Activated naive CD4-positive, alpha-beta T cell treated with anti-CD3 and anti-CD28 coated beads for 36 hours (primary cell): ENCODE results near the gene HSD17B10. TPM values are rescaled to one million over a fixed set of nuclear protein-coding genes. Genes with fewer than 3 reads are reported as not detected.
"Not testable (repeated sequence)": the region's sequence is repeated elsewhere in the genome, so short reads cannot be mapped to it uniquely, and the experiment has no call there.

Experiments used
- CTCF ChIA-PET: fragments of 350-600 bp; sonication (Branson Sonifier 250); formaldehyde crosslinking; loops from one replicate; lab custom pipeline; 2021; ENCODE audit warnings: antibody characterized with exemption; lab: Charles Lee
- DNase-seq: peaks from one replicate; pipeline ENCODE4 v3.0.0-alpha.2; 2020
- H3K27ac Mint-ChIP-seq: one replicate; pipeline ENCODE4 v1.8.0; 2021; ENCODE audit warnings: mild to moderate bottlenecking, mixed read lengths
- H3K27me3 Mint-ChIP-seq: one replicate; pipeline ENCODE4 v1.8.0; 2021; ENCODE audit warnings: low read depth, mixed read lengths
- H3K36me3 Mint-ChIP-seq: one replicate; pipeline ENCODE4 v1.8.0; 2021; ENCODE audit warnings: low read depth, mixed read lengths
- H3K4me1 Mint-ChIP-seq: one replicate; pipeline ENCODE4 v1.8.0; 2021; ENCODE audit warnings: low read depth, mixed read lengths
- H3K4me3 Mint-ChIP-seq: one replicate; pipeline ENCODE4 v1.8.0; 2021; ENCODE audit warnings: mild to moderate bottlenecking, moderate library complexity, mixed read lengths
- H3K9me3 Mint-ChIP-seq: one replicate; pipeline ENCODE4 v1.8.0; 2021; ENCODE audit warnings: mixed read lengths
- intact Hi-C: fragments of 100-400 bp; cut with micrococcal nuclease; formaldehyde crosslinking; loops from one replicate; pipeline ENCODE4 v1.15.1; 2023
- total RNA-seq, 2 experiments: library from RNA; stranded (reverse); gene quantifications; one replicate each; pipeline ENCODE4 v1.2.3, GENCODE V29; 2021

Gene HSD17B10
- total RNA-seq, 2 experiments from 2014 or later = 69.2 to 75.2 TPM

- CTCF ChIA-PET = no interaction called here
- Mint-ChIP-seq H3K4me1 (peaks cover 12% of the 10 kb centered on the region), H3K27ac (no peak overlapping the region), H3K36me3 (peaks cover 5% of the 10 kb centered on the region), H3K27me3 (no peaks in the 10 kb centered on the region), H3K9me3 (no peaks in the 10 kb centered on the region), H3K4me3 (no peak overlapping the region)
- intact Hi-C loops = no loop called here
- no peak for DNase-seq
Measured at GRCh38 chrX:53430231-53430630, 3.9 kb downstream of the HSD17B10 start.

GRCh38 chrX:53429755-53430154 is 4.4 kb downstream of the HSD17B10 start:
- DNase-seq = no peak
- intact Hi-C loops = no loop called here
- H3K9me3 Mint-ChIP-seq = no peaks in the 10 kb centered on the region
- peaks cover 5% of the 10 kb centered on the region for H3K36me3 Mint-ChIP-seq
- H3K27me3 Mint-ChIP-seq = no peaks in the 10 kb centered on the region
- H3K27ac Mint-ChIP-seq = no peak overlapping the region
- H3K4me1 Mint-ChIP-seq = peaks cover 9% of the 10 kb centered on the region
- CTCF ChIA-PET = no interaction called here
- no peak overlapping the region for H3K4me3 Mint-ChIP-seq

- Mint-ChIP-seq H3K4me1 (peaks cover 26% of the 10 kb centered on the region), H3K4me3 (peak within 1 kb of the TSS; percentile 88), H3K36me3 (peaks cover 14% of the 10 kb centered on the region), H3K9me3 (no peaks in the 10 kb centered on the region), H3K27me3 (no peaks in the 10 kb centered on the region), H3K27ac (peak within 1 kb of the TSS; percentile 97)
- intact Hi-C loops = loop anchor here (1.0 to 5.0 kb wide), 8 partner anchors 11 to 1738 kb away; partner anchors contain the start of genes HSD17B10, KANTR, KDM5C and PHF8
- no peak for DNase-seq
- CTCF ChIA-PET = interaction anchor here (0.6 to 2.2 kb wide), 5 partner anchors 10 to 110 kb away, joined by 4 to 7 read pairs (median 6); no protein-coding TSS in a partner anchor
Measured at GRCh38 chrX:53422861-53423306, 11.3 kb downstream of the HSD17B10 start, which contains the start of gene RIBC1. TSS of gene RIBC1 (plus strand) at chrX:53422873. CDS start at chrX:53426277, 3,404 bp downstream.

GRCh38 chrX:53422086-53422860 is 11.9 kb downstream of the HSD17B10 start, which contains the start of gene SMC1A:
TSS of gene SMC1A (minus strand) at chrX:53422654. CDS start at chrX:53422600, 54 bp downstream.
- CTCF ChIA-PET = interaction anchor here (0.6 to 2.2 kb wide), 5 partner anchors 11 to 109 kb away, joined by 4 to 7 read pairs (median 6); no protein-coding TSS in a partner anchor
- DNase-seq = peak; percentile 97
- no peaks in the 10 kb centered on the region for H3K9me3 Mint-ChIP-seq
- peaks cover 17% of the 10 kb centered on the region for H3K36me3 Mint-ChIP-seq
- H3K4me1 Mint-ChIP-seq = peaks cover 30% of the 10 kb centered on the region
- peak within 1 kb of the TSS; percentile 97 for H3K27ac Mint-ChIP-seq
- no peaks in the 10 kb centered on the region for H3K27me3 Mint-ChIP-seq
- intact Hi-C loops = loop anchor here (1.0 to 5.0 kb wide), 8 partner anchors 12 to 1739 kb away; partner anchors contain the start of genes HSD17B10, KANTR, KDM5C and PHF8
- peak within 1 kb of the TSS; percentile 88 for H3K4me3 Mint-ChIP-seq

GRCh38 chrX:53421772-53422085 is 12.4 kb downstream of the HSD17B10 start:
- peaks cover 17% of the 10 kb centered on the region for H3K36me3 Mint-ChIP-seq
- no peaks in the 10 kb centered on the region for H3K9me3 Mint-ChIP-seq
- H3K27ac Mint-ChIP-seq = peak overlapping the region; percentile 97
- H3K4me3 Mint-ChIP-seq = peak overlapping the region; percentile 88
- CTCF ChIA-PET = interaction anchor here (2.2 kb wide), 2 partner anchors 14 to 104 kb away, joined by 6 to 7 read pairs; no protein-coding TSS in a partner anchor
- peaks cover 30% of the 10 kb centered on the region for H3K4me1 Mint-ChIP-seq
- intact Hi-C loops = loop anchor here (1.0 to 5.0 kb wide), 8 partner anchors 13 to 1739 kb away; partner anchors contain the start of genes HSD17B10, KANTR, KDM5C and PHF8
- H3K27me3 Mint-ChIP-seq = no peaks in the 10 kb centered on the region
- DNase-seq = no peak

- no peaks in the 10 kb centered on the region for H3K9me3 Mint-ChIP-seq
- peak overlapping the region; percentile 97 for H3K27ac Mint-ChIP-seq
- peaks cover 30% of the 10 kb centered on the region for H3K4me1 Mint-ChIP-seq
- H3K36me3 Mint-ChIP-seq = peaks cover 17% of the 10 kb centered on the region
- CTCF ChIA-PET = interaction anchor here (2.2 kb wide), 2 partner anchors 14 to 103 kb away, joined by 6 to 7 read pairs; no protein-coding TSS in a partner anchor
- no peaks in the 10 kb centered on the region for H3K27me3 Mint-ChIP-seq
- intact Hi-C loops = loop anchor here (5.0 kb wide), 2 partner anchors 329 to 424 kb away; partner anchors contain the start of gene KANTR
- peak overlapping the region; percentile 88 for H3K4me3 Mint-ChIP-seq
- DNase-seq = no peak
Measured at GRCh38 chrX:53421125-53421524, 13.0 kb downstream of the HSD17B10 start.

- Mint-ChIP-seq H3K27ac (peak overlapping the region; percentile 63), H3K4me3 (peak overlapping the region; percentile 88), H3K36me3 (peaks cover 17% of the 10 kb centered on the region), H3K4me1 (peaks cover 30% of the 10 kb centered on the region)
- H3K27me3 Mint-ChIP-seq, H3K9me3 Mint-ChIP-seq, DNase-seq, CTCF ChIA-PET: not testable (repeated sequence)
- intact Hi-C loops = loop anchor here (5.0 kb wide), 2 partner anchors 328 to 423 kb away; partner anchors contain the start of gene KANTR
Measured at GRCh38 chrX:53420351-53420750, 13.8 kb downstream of the HSD17B10 start.

GRCh38 chrX:53412446-53412845 is 21.7 kb downstream of the HSD17B10 start:
- intact Hi-C loops = no loop called here
- peaks cover 29% of the 10 kb centered on the region for H3K36me3 Mint-ChIP-seq
- no peak overlapping the region for H3K27ac Mint-ChIP-seq
- no peaks in the 10 kb centered on the region for H3K9me3 Mint-ChIP-seq
- peaks cover 1% of the 10 kb centered on the region for H3K4me1 Mint-ChIP-seq
- CTCF ChIA-PET = interaction anchor here (0.5 to 0.7 kb wide), 2 partner anchors 34 to 67 kb away, joined by 3 read pairs; no protein-coding TSS in a partner anchor
- H3K4me3 Mint-ChIP-seq = no peak overlapping the region
- no peak for DNase-seq
- H3K27me3 Mint-ChIP-seq = no peaks in the 10 kb centered on the region

GRCh38 chrX:53403535-53403934 is 30.6 kb downstream of the HSD17B10 start:
- no peak overlapping the region for H3K4me3 Mint-ChIP-seq
- intact Hi-C loops = no loop called here
- CTCF ChIA-PET = interaction anchor here (0.6 kb wide), 1 partner anchor 119 kb away, joined by 6 read pairs; no protein-coding TSS in a partner anchor
- no peak overlapping the region for H3K27ac Mint-ChIP-seq
- no peaks in the 10 kb centered on the region for H3K27me3 Mint-ChIP-seq
- no peaks in the 10 kb centered on the region for H3K9me3 Mint-ChIP-seq
- no peaks in the 10 kb centered on the region for H3K4me1 Mint-ChIP-seq
- DNase-seq = no peak
- peaks cover 34% of the 10 kb centered on the region for H3K36me3 Mint-ChIP-seq

- Mint-ChIP-seq H3K4me1 (no peaks in the 10 kb centered on the region), H3K27me3 (no peaks in the 10 kb centered on the region), H3K4me3 (no peak overlapping the region), H3K36me3 (peaks cover 33% of the 10 kb centered on the region), H3K27ac (no peak overlapping the region), H3K9me3 (no peaks in the 10 kb centered on the region)
- DNase-seq = no peak
- CTCF ChIA-PET = no interaction called here
- intact Hi-C loops = loop anchor here (10.0 kb wide), 1 partner anchor 137 kb away; no protein-coding TSS in a partner anchor
Measured at GRCh38 chrX:53398216-53398615, 36.0 kb downstream of the HSD17B10 start.

- Mint-ChIP-seq H3K4me3 (no peak overlapping the region), H3K36me3 (peaks cover 26% of the 10 kb centered on the region), H3K27ac (no peak overlapping the region), H3K9me3 (no peaks in the 10 kb centered on the region), H3K4me1 (no peaks in the 10 kb centered on the region), H3K27me3 (no peaks in the 10 kb centered on the region)
- CTCF ChIA-PET = no interaction called here
- intact Hi-C loops = loop anchor here (10.0 kb wide), 1 partner anchor 139 kb away; no protein-coding TSS in a partner anchor
- no peak for DNase-seq
Measured at GRCh38 chrX:53395605-53396298, 38.4 kb downstream of the HSD17B10 start.
